GM12891 (cell line): ENCODE data around the gene PPP1R10.

Source experiments
- DNase-seq: peaks from one replicate; pipeline ENCODE4 v3.0.0; 2011; ENCODE audit warnings: low spot score; ENCODE audit not compliant: insufficient read length
- FAIRE-seq: peaks from 2 replicates; lab custom pipeline; 2011; peaks lifted over from hg19 to GRCh38; lab: Jason Lieb, UNC
- PAX5 ChIP-seq: IDR thresholded peaks from 2 replicates; pipeline ENCODE4 v1.6.1; 2011; ENCODE audit warnings: low read length, moderate library complexity, mild to moderate bottlenecking; ENCODE audit not compliant: insufficient read depth, severe bottlenecking
- POLR2A ChIP-seq: IDR thresholded peaks from 2 replicates; pipeline ENCODE4 v1.6.1; 2011; ENCODE audit warnings: low read depth, low read length, control low read depth
- POLR2AphosphoS5 ChIP-seq: IDR thresholded peaks from 2 replicates; pipeline ENCODE4 v1.6.1; 2011; ENCODE audit warnings: low read depth, low read length, control low read depth
- POU2F2 ChIP-seq: IDR thresholded peaks from 2 replicates; pipeline ENCODE4 v1.6.1; 2011; ENCODE audit warnings: low read depth, mild to moderate bottlenecking, control low read depth, low read length, moderate library complexity
- SPI1 ChIP-seq: IDR thresholded peaks from 2 replicates; pipeline ENCODE4 v1.6.1; 2011; ENCODE audit warnings: low read depth, low read length, control low read depth
- TAF1 ChIP-seq: IDR thresholded peaks from 2 replicates; pipeline ENCODE4 v1.6.1; 2011; ENCODE audit warnings: low read depth, low read length, control low read depth

PPP1R10 gene

DNA sequence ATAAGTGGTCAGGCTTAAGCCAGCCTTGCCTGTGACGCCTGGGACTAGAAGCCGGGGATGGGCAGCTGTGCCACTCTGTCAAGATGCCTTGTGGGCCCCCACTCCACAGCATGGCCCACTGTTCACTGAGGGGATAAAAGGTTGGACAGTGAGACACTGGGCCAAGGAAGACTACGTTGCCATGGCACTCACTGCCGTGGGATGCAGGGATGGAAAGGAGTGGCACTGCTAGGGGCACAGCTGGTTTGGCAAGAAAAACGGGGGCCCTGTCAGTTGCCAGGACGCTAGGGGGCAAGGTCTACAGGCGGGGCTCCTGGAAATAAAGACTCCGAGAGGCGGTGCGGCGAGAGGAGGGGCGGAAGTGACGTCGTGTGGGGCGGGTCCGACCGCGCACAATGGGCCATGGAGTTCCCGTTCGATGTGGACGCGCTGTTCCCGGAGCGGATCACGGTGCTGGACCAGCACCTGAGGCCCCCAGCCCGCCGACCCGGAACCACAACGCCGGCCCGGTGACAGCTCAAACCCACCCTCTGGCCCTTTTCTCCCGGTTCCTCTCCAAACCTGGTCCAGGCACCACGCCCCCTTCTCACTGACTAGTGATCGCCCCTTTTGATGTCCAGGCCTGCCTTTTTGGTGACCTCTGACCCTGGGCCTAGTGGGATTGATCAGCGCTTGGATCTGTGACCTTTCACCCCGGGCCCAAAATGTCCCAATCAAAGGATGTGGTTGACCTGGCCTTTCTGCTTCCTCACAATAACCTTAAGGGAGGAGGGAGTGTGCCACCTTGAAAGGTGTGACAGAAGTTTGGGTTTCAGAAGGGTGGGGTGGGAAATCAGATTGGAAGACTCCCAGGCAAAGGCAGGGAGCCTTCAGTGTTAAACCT is 9.7 kb upstream of the PPP1R10 start, which contains the start of gene ATAT1:
Gene ATAT1, plus strand, starts transcription at position 391 of the 883 bp plus-strand sequence.
- DNase-seq (peak; percentile 84), FAIRE-seq (peak; percentile 89)
- TF ChIP-seq PAX5, result no peak
- TF ChIP-seq POU2F2, result peak; percentile 50; the same call in 1 of the 2 replicates
- TF ChIP-seq POLR2A, result peak; percentile 84
- peak; percentile 42 for TF ChIP-seq SPI1
- peak; percentile 63 for TF ChIP-seq TAF1
- TF ChIP-seq POLR2AphosphoS5, result peak; percentile 83

DNA sequence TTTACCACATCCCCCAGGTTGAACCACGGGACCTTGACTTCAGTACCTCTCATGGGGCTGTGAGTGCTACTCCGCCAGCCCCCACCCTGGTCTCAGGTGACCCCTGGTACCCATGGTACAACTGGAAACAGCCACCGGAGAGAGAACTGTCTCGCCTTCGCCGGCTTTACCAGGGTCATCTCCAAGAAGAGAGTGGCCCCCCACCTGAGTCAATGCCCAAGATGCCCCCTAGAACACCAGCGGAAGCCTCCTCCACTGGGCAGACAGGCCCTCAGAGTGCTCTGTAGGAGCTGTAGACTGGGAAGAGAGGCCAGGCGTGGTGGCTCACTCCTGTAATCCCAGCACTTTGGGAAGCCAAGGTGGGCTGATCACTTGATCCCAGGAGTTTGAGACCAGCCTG is 8.5 kb upstream of the PPP1R10 start:
- FAIRE-seq (no peak), DNase-seq (no peak)
- no peak for TF ChIP-seq SPI1
- TF ChIP-seq TAF1, result no peak
- no peak for TF ChIP-seq POLR2AphosphoS5
- TF ChIP-seq PAX5, result no peak
- no peak for TF ChIP-seq POLR2A
- TF ChIP-seq POU2F2, result no peak

DNA sequence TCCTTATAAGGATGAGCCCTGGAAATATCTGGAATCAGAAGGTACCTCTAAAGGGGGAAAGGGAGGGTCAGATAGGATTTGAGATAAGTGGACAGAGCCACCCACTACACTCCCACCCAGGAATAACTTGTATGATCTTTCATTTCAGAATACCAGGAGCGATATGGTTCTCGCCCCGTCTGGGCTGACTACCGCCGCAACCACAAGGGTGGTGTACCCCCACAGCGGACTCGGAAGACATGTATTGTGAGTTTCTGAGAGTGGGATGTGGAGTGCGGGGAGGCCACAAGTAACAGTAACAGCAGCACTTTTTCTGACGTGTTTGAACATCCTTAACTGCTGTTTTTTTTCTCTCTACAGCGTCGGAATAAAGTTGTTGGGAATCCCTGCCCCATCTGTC is 2.5 kb upstream of the PPP1R10 start:
- no peak for FAIRE-seq

DNA sequence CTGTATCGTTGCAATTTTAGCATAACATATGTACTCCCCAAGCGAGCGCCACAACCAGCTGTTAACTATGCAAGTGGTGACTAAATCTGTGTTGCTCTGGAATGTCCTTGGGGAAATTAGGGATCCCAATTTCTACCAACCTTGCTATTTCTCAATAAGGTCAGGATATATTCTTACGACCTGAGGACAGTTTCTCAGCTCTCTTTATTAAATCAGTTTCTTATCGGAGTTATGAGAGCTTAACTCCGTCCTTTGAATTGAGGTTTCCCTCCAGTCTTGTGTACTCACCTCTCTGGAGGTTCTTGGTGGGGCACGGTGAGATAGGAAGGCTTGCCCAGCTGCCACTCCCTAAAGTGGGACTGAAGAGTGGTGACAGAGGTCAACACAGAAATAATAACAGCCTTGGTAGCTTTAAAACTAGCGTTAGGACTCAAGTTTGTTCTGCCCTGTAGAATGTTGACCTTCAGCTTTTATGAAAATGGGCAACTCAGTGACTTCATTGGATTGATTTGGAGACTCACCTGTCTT is 1.3 kb upstream of the PPP1R10 start:
- FAIRE-seq (no peak), DNase-seq (no peak)
- TF ChIP-seq SPI1, result no peak
- no peak for TF ChIP-seq POLR2A
- TF ChIP-seq PAX5, result no peak
- no peak for TF ChIP-seq POU2F2
- no peak for TF ChIP-seq TAF1
- no peak for TF ChIP-seq POLR2AphosphoS5

More for the DNA sequence above, 2.5 kb upstream of the PPP1R10 start:
- TF ChIP-seq TAF1, result no peak
- no peak for TF ChIP-seq POLR2AphosphoS5
- no peak for DNase-seq

DNA sequence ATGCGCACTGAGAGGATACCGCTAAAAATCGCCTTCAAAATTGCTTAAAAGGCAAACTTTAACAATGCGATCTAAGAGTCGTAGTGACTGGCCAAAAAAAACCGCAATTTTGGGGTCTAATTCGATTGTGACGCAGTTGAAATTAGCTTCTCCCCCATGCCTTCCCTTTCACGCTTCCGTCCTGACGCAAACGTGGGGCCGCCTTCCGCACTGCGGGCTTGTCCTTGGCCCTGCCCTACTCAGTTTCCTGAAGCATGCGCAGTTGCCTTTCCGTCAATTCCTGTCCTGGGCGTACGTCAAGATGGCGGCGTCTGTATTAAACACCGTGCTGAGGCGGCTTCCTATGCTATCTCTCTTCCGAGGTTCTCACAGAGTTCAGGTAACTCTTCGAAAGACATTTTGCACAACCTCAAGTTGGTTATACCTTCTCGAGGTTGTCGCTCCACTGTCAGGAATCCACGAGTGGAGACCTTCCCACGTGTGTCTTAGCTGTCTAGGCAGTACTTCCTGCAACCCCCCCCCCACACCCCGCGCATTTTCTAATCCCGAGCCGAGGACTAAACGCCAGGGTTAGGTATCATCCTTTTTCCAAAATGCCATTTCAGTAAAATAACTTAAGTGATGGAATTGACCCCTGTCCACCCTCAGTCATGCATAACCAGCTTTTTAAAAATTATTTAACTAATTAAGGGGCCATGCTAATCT is 674 bp upstream of the PPP1R10 start, which contains the start of gene MRPS18B:
Gene MRPS18B, plus strand, starts transcription at position 276 of the 705 bp plus-strand sequence. Its CDS starts 26 bp downstream, at position 302.
- FAIRE-seq (no peak), DNase-seq (peak; percentile 68)
- TF ChIP-seq POLR2A (peak; percentile 98), POU2F2 (peak; percentile 86), TAF1 (peak; percentile 98), SPI1 (0 out of 2 replicates have a peak, but pooled peaks have one; percentile 1), POLR2AphosphoS5 (peak; percentile 96), PAX5 (no peak)

DNA sequence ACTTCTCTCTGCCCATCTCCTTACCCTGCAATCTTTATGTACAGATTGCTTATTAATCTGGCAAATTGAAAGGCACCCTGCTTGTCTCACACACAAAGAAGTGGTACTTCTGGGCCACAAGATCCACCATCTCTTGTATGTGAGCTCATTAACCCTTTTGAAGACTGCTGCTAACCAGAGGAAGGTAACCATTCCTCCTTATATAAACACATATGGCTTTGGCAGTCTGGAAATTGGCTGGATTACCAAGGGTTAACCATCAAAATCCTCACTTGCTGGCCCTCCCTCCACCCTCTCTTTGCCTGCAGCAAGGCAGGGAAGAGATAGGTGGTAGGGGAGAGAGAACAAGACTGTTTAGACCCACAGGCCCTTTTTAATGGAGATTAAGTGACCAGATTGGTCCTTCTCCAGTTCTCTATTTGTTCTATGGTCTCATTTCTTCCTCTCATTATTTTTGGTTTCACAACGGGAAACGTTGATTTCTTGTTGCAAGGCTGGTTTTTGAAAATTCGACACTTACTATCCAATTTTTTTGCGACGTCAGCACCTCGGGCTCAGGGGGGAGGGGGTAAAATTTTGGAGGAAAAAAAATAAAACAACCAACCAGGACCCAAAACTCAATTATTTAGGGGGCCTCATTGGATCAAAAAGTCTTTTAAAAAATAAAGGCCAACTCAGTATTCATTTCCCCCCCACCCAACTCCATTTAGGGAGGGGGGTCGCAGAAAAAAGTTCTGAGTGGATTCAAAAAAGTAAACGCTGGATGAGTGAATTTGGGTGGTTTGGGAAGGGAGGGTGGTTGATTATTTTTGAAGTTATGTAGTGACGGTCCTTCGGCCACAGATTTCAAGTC is 859 bp downstream of the PPP1R10 start:
- DNase-seq, result no peak
- peak; percentile 33 for FAIRE-seq
- TF ChIP-seq POU2F2 (peak; percentile 84), TAF1 (no peak; the same call in 1 of the 2 replicates), PAX5 (no peak), POLR2A (peak; percentile 96), POLR2AphosphoS5 (peak; percentile 98), SPI1 (no peak)

DNA sequence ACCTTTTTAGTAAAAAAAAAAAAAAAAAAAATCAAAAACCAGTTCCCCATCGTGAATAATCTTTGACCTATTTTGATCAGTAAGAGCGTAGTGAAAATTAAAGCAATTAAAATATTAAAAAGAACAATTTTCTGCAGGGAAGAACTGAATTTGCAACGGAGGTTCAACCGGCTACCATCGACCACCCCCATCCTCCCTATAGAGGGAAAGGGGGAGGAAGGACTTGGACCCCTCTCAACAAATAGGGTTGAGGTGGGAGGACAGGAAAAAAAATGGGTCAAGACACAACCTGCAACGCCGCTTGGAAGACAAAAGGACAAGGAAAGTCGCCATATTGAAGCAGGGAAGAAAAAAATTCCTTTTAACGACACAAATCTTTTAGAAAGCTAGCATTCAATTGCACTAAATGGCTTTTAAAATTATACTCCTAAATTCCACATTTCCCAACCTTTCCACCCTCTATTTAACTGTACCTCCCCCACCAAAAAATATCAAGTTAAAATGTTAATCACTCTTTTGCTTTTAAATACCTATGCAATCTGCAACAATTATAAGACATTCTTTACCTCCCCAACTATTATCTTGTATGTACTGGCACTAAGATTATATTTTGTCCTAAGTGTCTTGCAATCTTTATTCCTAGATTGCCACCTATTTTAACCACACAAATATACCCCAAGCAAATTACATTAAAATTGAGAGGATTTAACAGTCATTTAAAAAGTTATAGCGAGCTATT is 1.7 kb downstream of the PPP1R10 start:
- no peak for FAIRE-seq
- no peak for DNase-seq

DNA sequence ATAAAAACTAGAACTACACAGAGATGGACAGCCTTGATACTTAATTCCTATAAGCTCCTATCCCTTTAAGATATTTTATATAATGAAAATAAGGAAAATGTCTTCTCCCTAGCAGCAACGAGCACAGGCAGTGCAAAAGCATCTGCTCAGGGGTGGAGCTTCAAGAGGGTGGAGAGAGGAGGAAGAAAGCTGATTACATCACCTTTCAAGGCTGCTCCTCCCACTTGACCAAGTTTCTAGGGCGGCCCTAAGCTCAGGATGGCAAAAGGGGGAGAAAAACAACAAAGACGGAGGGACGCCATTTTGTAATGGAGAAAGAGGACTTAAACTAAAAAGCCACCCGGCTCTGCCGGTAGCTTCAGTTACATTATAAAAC is 2.2 kb downstream of the PPP1R10 start:
- FAIRE-seq (peak; percentile 51), DNase-seq (no peak)
- no peak for TF ChIP-seq SPI1
- peak; percentile 77; the same call in 1 of the 2 replicates for TF ChIP-seq TAF1
- 0 out of 2 replicates have a peak, but pooled peaks have one; percentile 0 for TF ChIP-seq POLR2AphosphoS5
- no peak; the same call in 1 of the 2 replicates for TF ChIP-seq POLR2A

More for the DNA sequence above, 1.7 kb downstream of the PPP1R10 start:
- TF ChIP-seq TAF1 (no peak; the same call in 1 of the 2 replicates), POLR2A (peak; percentile 90), POLR2AphosphoS5 (peak; percentile 84), SPI1 (no peak), POU2F2 (peak; percentile 76), PAX5 (no peak)
